HG03159 (cell line): ENCODE data around the gene ZNF483.
"Not testable (repeated sequence)": the region's sequence is repeated elsewhere in the genome, so short reads cannot be mapped to it uniquely, and the experiment has no call there.

ENCODE experiments used
- ATAC-seq: cut with Tn5 transposase; IDR thresholded peaks from one replicate; pipeline ENCODE4 v1.9.1; 2021; ENCODE audit warnings: mild to moderate bottlenecking, moderate library complexity; ENCODE audit not compliant: unreplicated experiment

ZNF483 gene

DNA sequence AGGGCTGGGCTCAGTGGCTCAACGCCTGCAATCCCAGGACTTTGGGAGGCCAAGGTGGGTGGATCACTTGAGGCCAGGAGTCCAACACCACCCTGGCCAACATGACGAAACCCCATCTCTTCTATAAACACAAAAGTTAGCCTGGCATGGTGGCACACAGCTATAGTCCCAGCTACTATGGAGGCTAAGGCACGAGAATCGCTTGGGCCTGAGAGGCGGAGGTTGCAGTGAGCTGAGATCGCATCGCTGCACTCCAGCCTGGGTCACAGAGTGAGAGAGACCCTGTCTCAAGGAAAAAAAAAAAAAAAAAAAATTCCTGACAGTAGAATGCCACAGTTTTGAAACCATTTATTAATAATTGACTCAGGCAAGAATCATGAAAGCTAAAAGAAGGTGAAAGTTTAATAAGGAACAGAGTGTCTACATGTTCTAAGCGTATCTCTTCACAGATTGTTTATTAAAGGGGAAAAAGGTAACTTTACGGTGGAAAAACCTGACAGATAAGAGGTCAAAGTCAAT is 80.1 kb downstream of the ZNF483 start:
- no peak for ATAC-seq

DNA sequence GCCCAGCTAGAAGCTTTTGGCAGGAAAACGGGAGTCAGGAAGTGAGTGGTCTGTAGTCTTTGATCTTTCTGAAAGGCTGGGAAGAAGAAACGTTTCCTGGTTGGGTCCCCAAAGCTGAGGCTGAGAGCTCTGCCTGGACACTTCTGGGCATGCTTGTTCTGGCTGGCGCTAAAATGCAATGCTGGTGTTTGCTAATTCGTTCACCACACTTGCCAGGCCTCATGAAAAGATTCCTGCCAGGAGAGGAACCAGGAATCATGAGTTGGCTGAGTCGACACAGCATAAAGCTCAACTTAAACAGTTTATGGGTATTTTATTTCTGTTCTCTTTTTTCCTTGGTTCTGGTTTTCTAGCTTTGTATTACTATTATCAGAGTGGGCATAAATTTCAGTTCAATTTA is 85.2 kb downstream of the ZNF483 start:
- ATAC-seq, result no peak

DNA sequence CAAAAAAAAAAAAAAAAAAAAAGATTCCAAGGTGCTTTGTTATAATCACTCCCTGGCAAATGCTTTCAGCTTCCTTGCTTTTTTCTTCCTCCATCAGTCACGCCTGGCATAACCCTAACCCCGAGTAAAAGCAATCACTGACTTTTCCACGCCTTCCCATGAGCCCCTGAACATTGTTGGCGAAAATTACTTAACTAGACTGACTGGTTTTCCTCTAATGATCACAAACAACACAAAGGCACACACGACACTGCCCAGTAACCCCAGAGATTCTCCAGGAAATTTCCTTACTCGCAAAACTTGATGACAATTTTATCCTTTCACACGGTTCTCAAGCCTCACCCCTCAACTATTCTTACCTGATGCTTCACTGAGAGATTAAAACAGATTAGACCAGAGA is 85.9 kb downstream of the ZNF483 start:
- no peak for ATAC-seq

DNA sequence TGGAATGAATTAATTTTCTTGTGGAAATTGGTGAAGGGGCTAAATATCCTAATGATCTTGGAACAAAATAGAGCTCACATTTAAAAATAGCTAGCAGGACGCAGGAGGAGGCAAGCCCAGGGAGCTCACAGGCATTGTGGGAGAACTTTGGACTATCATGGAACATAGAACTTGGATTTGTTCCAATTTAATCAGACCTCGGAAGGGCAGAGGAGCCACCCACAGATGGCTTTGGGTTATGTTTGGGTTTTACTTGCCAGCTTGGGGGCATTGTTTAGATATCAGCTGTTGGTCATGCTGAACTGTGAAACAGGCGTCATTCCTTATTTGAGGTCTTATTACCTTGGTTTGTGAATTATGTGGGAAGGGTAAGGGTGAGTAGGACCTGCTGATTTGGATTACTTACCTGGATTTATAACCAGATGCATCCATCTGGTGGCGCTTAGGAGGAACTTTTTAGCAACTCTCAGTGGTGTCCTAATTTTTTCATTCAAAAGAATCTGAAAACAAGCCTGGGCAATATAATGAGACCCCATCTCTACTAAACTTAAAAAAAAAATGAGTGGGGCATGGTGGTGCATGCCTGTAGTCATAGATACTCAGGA is 88.6 kb downstream of the ZNF483 start:
- no peak for ATAC-seq

DNA sequence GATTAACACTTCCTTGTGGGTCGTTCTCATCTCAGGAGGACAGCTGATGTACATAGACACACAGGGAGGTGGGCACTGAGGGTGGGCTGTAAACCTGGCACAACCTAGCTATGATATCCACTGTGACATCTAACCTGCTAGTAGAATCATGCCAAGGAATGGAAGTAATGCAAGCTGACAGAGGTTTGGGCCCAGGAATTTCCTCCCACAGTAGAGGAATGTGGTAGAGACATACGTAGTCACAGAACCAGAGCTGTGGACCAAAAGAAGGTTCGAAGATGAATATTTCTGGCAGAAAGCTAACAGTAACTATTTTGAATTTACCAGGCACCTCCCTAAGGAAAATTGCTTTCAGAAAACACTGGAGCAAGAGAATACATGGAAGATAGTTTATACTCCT is 90.9 kb downstream of the ZNF483 start:
- no peak for ATAC-seq

DNA sequence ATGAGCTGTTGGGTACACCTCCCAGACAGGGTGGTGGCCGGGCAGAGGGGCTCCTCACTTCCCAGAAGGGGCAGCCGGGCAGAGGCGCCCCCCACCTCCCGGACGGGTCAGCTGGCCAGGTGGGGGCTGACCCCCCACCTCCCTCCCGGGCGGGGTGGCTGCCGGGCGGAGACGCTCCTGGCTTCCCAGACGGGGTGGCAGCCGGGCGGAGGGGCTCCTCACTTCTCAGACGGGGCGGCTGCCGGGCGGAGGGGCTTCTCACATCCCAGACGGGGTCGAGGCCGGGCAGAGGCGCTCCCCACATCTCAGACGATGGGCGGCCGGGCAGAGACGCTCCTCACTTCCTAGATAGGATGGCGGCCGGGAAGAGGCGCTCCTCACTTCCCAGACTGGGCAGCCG is 92.4 kb downstream of the ZNF483 start:
- ATAC-seq, result not testable (repeated sequence)

DNA sequence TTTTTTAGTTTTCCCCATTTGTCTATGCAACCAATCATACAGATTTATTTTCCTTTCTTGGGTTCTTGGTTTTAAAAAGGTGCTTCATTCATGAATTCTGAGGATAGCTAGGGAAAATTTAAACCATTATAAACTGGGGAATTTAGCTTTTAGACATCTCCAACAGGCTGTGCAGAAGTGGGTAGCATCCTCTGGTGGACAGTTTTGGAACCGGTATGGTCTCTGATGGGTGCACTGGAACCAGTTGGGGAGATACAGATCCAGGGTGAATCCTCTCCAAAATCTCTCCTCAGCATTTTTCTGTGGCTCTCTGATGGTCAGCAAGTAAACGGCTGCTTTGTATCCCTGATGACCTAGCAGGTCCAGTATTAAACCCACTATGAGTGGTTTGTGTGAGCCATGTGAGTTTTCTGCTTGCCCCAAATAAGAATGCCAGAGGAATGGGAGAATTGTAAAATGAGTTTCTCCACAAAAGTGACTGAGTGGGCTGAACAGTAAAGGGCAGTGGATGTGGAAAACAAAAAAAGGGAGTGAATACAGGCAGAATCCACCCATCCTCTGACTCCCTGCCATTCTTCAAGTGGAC is 97.0 kb downstream of the ZNF483 start:
- peak; percentile 52 for ATAC-seq

DNA sequence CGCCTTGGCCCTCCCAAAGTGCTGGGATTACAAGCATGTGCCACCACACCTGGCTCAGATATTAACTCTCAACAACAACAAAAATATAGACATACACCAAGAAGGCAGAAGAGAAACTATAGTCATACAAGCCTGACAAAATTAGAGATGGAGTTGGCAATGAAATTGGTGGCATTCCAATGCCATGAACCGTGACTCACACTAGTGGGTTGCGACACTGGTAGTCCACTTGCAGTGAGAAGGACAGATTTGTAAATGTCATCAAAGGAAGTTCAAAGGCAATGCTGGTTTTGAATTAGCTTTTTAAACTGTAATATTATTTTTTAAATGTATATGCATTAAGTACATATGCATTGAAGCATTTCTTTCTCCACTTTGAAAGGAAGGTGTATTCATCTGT is 97.6 kb downstream of the ZNF483 start:
- ATAC-seq, result no peak
